ENCODE data around the gene PLPPR1. TPM values are rescaled to one million over a fixed set of nuclear protein-coding genes. Genes with fewer than 3 reads are reported as not detected.
"Not testable (repeated sequence)": the region's sequence is repeated elsewhere in the genome, so short reads cannot be mapped to it uniquely, and the experiment has no call there.

The PLPPR1 gene
- total RNA-seq, 1 donor from 2014 or later, result not detected

- Histone ChIP-seq H3K27ac (no peak overlapping the region), H3K9me3 (no peaks in the 10 kb centered on the region), H3K4me3 (no peak overlapping the region), H3K27me3 (no peaks in the 10 kb centered on the region), H3K4me1 (no peaks in the 10 kb centered on the region), H3K36me3 (no peaks in the 10 kb centered on the region)
- intact Hi-C loops (cut with DNase I), result no loop called here
- no peak for DNase-seq (ENCODE audit: extremely low spot score in 2 of 2)
- TF ChIP-seq CTCF (IDR thresholded peaks at IDR 0.05) (no peak), POLR2AphosphoS5 (IDR thresholded peaks at IDR 0.05; ENCODE audit: insufficient read depth in 1 of 2, low read depth in 1 of 2) (no peak), POLR2A (IDR thresholded peaks at IDR 0.05) (no peak)
Measured at GRCh38 chr9:101038488-101038887, 10.0 kb downstream of the PLPPR1 start.

DNA sequence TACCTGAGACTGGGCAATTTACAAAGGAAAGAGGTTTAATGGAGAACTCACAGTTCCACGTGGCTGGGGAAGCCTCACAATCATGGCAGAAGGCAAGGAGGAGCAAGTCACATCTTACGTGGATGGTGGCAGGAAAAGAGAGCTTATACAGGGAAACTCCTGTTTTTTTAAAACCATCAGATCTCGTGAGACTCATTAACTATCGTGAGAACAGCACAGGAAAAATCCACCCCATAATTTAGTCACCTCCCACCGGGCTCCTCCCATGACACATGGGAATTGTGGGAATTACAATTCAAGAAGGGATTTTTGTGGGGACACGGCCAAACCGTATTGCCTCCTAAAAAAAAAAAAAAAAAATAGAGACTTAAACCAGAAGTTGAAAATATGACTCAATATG is 11.1 kb downstream of the PLPPR1 start:
- H3K4me1 ChIP-seq; intact Hi-C loops (cut with DNase I); DNase-seq (ENCODE audit: extremely low spot score in 2 of 2); H3K9me3 ChIP-seq; H3K27ac ChIP-seq; H3K36me3 ChIP-seq; H3K4me3 ChIP-seq; H3K27me3 ChIP-seq: not testable (repeated sequence)

DNA sequence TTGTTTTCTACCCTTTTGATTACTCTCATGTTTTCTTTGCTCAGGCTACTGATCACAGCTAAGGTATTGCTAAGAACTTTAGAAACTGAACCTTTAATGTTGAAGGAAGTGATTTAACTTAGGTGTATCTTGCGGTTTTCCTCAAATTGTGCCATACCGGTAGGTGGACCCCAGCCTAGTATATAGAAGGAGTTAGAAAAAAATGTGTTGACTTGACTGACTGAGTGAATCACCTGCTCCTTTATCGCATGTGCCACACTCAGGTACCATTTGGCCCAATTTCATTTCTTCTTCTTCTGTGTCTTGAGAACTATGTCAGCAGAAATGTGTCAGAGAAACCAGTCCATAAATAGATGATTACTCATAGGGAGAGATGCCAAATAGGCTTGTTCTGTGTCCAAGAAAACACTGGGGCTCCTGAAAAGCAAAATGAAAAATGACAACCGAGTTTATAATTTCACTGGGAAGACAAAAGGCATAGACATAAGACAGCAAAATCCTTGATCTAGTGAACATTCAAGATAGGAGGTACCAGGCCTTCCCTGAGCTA is 19.4 kb downstream of the PLPPR1 start:
- intact Hi-C loops (cut with DNase I), result no loop called here
- no peaks in the 10 kb centered on the region for H3K4me1 ChIP-seq
- no peak overlapping the region for H3K4me3 ChIP-seq
- DNase-seq (ENCODE audit: extremely low spot score in 2 of 2), result no peak
- no peak overlapping the region for H3K27ac ChIP-seq
- no peaks in the 10 kb centered on the region for H3K27me3 ChIP-seq
- TF ChIP-seq POLR2AphosphoS5 (IDR thresholded peaks at IDR 0.05; ENCODE audit: insufficient read depth in 1 of 2, low read depth in 1 of 2) (no peak), CTCF (IDR thresholded peaks at IDR 0.05) (no peak), POLR2A (IDR thresholded peaks at IDR 0.05) (no peak)
- H3K36me3 ChIP-seq, result no peaks in the 10 kb centered on the region
- no peaks in the 10 kb centered on the region for H3K9me3 ChIP-seq

GRCh38 chr9:101050650-101051049 is 22.1 kb downstream of the PLPPR1 start:
- no peaks in the 10 kb centered on the region for H3K36me3 ChIP-seq
- no peaks in the 10 kb centered on the region for H3K9me3 ChIP-seq
- DNase-seq (ENCODE audit: extremely low spot score in 2 of 2), result no peak
- no peak overlapping the region for H3K4me3 ChIP-seq
- TF ChIP-seq CTCF (IDR thresholded peaks at IDR 0.05) (no peak), POLR2AphosphoS5 (IDR thresholded peaks at IDR 0.05; ENCODE audit: insufficient read depth in 1 of 2, low read depth in 1 of 2) (no peak), POLR2A (IDR thresholded peaks at IDR 0.05) (no peak)
- H3K27ac ChIP-seq, result no peak overlapping the region
- intact Hi-C loops (cut with DNase I), result no loop called here
- H3K4me1 ChIP-seq, result no peaks in the 10 kb centered on the region
- no peaks in the 10 kb centered on the region for H3K27me3 ChIP-seq

DNA sequence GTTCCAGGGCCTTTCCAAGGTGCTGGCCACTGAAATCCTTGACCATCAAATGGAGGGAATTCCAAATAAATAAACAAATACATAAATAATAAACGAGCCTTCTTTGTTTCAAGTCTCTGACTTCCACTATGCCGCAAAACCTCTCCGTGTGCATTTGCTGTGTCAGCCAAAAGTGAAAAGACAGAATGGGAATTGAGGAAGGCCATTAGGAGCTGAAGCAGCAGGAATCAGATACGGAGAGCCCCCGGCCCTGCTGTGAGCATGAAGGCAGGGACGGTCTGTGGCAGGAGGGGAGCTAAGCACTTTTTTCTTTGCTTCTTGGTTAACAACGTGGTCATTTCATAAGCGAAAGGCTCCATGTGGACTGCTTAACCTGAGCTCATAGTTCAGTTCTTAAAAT is 26.1 kb downstream of the PLPPR1 start:
- Histone ChIP-seq H3K4me3 (no peak overlapping the region), H3K9me3 (no peaks in the 10 kb centered on the region), H3K27ac (no peak overlapping the region), H3K4me1 (no peaks in the 10 kb centered on the region), H3K36me3 (no peaks in the 10 kb centered on the region), H3K27me3 (no peaks in the 10 kb centered on the region)
- no peak for DNase-seq (ENCODE audit: extremely low spot score in 2 of 2)
- intact Hi-C loops (cut with DNase I), result no loop called here
- TF ChIP-seq CTCF (IDR thresholded peaks at IDR 0.05) (no peak), POLR2A (IDR thresholded peaks at IDR 0.05) (no peak), POLR2AphosphoS5 (IDR thresholded peaks at IDR 0.05; ENCODE audit: insufficient read depth in 1 of 2, low read depth in 1 of 2) (no peak)
